ENCODE results near the gene ANKS1B.

GRCh38 chr12:99108924-99109323 lies 875.8 kb downstream of the ANKS1B start:
- TF ChIP-seq CTCF (conservative IDR thresholded peaks at IDR 0.05; ENCODE audit: low read length) = no peak
- TF ChIP-seq EZH2phosphoT487 (IDR thresholded peaks at IDR 0.05; ENCODE audit: borderline replicate concordance) = no peak
